ENCODE results near the gene UGDH.

DNA sequence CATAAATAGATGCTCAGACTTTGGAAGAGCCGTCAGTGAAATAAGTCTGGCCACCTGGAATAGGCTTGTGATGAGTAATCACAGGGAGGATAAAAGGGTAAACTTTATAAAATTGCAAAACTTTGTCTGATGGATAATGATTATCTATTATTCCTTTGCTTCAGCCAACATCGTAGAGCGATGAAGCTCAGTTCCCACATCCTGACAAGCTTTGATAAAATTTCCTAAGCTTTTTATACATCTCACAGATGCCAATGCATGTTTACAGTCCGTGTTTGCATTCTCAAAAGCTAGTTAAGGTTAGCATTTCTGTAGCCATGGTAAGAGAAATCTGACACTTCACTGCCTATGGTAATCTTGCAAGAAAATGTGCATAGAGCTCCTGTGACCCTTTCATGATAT, 15.4 kb upstream of the UGDH start:
- TF ChIP-seq, protein P1, sequence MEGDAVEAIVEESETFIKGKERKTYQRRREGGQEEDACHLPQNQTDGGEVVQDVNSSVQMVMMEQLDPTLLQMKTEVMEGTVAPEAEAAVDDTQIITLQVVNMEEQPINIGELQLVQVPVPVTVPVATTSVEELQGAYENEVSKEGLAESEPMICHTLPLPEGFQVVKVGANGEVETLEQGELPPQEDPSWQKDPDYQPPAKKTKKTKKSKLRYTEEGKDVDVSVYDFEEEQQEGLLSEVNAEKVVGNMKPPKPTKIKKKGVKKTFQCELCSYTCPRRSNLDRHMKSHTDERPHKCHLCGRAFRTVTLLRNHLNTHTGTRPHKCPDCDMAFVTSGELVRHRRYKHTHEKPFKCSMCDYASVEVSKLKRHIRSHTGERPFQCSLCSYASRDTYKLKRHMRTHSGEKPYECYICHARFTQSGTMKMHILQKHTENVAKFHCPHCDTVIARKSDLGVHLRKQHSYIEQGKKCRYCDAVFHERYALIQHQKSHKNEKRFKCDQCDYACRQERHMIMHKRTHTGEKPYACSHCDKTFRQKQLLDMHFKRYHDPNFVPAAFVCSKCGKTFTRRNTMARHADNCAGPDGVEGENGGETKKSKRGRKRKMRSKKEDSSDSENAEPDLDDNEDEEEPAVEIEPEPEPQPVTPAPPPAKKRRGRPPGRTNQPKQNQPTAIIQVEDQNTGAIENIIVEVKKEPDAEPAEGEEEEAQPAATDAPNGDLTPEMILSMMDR (IDR thresholded peaks at IDR 0.05) = no peak
- TF ChIP-seq POLR2AphosphoS5 (IDR thresholded peaks at IDR 0.05) (no peak), EP300 (IDR thresholded peaks at IDR 0.05; ENCODE audit: low read depth) (no peak)

Data from transverse colon (tissue), 4 donors.